ENCODE data around the gene SMAP1.

DNA sequence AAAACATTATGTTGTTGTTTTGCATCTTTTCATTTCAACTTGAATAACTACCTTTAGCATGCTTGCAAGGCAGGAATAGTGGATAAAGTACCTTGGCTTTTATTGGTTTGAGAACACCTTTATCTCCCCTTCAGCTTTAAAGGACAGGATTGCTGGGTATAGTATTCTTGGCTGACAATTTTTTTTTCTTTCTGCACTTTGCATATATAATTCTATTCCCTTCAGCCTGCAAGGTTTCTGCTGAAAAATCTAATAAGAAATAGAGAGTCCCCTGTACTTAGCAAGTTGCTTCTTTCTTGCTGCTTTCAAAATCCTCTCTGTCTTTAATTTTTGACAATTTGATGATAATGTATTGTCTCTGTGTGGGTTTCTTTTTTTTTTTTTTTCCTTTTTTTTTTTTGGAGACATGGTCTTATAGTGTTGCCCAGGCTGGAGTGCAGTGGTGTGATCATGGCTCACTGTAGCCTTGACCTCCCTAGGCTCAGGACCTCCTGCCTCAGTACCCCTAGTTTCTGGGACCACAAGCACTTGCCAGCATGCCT lies 47.1 kb downstream of the SMAP1 start:
- TF ChIP-seq, protein P1, sequence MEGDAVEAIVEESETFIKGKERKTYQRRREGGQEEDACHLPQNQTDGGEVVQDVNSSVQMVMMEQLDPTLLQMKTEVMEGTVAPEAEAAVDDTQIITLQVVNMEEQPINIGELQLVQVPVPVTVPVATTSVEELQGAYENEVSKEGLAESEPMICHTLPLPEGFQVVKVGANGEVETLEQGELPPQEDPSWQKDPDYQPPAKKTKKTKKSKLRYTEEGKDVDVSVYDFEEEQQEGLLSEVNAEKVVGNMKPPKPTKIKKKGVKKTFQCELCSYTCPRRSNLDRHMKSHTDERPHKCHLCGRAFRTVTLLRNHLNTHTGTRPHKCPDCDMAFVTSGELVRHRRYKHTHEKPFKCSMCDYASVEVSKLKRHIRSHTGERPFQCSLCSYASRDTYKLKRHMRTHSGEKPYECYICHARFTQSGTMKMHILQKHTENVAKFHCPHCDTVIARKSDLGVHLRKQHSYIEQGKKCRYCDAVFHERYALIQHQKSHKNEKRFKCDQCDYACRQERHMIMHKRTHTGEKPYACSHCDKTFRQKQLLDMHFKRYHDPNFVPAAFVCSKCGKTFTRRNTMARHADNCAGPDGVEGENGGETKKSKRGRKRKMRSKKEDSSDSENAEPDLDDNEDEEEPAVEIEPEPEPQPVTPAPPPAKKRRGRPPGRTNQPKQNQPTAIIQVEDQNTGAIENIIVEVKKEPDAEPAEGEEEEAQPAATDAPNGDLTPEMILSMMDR (conservative IDR thresholded peaks at IDR 0.05; ENCODE audit: low read depth, low read length) = no peak
- TF ChIP-seq EZH2 (IDR thresholded peaks at IDR 0.05; ENCODE audit: borderline replicate concordance, low read depth, low read length, poor library complexity, severe bottlenecking) = no peak

All from A673 (cell line).